Activated CD4-positive, alpha-beta T cell treated with anti-CD3 and anti-CD28 coated beads, Interleukin-2, amount 50 U/mL, for 24 hours (primary cell): ENCODE measurements around the gene COX19.

Experiments used
- DNase-seq, 2 donors: peaks; one replicate each; pipeline ENCODE4 v3.0.0-alpha.2; 2020; ENCODE audit warnings: low read depth in 1 of 2, low spot score in 1 of 2

Gene COX19

DNA sequence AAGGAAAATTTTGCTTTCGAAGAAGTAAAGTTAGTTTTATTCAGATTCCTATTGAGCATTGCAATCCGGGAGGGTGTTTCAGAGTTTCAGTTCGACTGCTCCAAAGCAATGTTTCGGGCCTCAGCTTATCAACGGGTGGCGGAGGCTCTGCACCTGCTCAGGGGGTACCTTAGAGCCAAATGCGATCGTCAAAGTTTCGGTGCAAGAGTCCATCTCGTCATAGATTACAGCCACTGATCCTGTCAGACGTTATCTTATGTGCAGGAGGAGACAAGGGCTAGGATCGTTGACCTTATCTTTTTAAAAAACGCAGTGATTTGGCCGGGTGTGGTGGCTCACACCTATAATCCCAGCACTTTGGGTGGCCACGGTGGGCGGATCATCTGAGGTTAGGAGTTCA, 3.8 kb upstream of the COX19 start:
- no peak for DNase-seq

DNA sequence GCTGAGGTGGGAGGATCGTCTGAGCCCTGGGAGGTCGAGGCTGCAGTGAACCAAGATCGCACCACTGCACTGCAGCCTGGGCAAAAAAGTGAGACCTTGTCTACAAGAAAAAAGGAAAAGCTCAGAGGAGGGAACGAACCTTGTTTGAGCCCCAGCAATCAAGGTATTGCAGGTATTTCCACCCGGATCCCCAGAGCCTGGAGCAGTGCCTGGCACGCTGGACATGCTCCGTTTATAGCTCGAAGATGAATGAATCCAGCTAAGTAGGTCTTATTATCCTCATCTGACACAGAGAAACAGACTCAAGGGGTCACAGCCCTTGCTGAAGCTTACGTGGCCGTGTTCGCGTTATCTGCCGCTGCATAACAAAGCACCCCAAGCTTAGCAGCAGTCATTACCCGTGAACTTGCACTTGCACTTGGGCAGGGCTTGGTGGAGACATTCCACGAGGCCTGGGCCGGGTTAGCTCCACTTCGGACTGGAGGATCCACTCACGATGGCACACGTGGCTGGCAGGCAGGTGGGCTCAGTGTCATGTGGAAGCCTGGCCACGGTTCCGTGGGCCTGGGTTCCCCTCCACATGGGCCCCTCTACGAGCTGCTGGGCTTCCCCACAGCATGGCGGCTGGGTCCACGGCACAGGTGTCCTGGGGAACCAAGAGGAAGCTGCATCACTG, 3.2 kb upstream of the COX19 start:
- DNase-seq: no peak

GRCh38 chr7:978049-978346, 2.6 kb upstream of the COX19 start:
- DNase-seq: no peak

DNA sequence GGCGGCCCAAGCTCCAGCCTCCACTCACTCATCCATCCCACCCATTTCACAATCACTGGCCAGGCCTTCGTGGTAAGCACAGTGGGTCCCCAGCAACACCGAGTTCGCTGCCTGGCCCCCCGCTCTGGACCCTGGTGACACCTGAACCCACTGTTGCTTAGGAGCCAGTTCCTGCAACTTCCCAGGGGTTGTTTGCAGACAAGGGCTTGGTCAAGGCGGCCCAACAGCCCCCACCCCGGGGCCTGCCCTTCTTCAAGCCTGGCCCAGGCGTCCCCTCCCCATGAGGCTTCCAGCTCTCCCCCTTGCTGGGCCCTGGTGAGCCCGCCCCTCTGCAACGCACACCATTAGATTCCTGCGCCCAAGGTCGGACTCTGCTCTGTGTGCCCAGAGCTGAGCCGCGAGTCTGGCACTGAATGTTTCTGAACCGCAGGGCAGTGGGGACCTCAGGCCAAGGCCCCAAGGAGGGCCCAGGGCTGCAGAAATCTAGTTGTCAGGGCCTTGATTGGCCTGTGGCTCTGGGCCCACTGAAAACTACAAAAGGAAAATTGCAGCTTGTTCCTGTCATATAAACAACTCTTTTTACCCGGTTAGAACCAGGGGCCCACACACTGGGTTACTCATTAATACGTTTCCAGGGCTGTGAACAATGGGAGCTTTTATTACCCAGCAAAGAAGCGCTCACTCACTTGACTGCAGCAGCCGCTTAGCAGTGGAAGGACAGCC, 2.1 kb upstream of the COX19 start:
- DNase-seq: no peak

- no peak for DNase-seq
Measured at GRCh38 chr7:976901-977325, 1.6 kb upstream of the COX19 start.

- DNase-seq: no peak
Measured at GRCh38 chr7:975702-976473, 539 bp upstream of the COX19 start.

DNA sequence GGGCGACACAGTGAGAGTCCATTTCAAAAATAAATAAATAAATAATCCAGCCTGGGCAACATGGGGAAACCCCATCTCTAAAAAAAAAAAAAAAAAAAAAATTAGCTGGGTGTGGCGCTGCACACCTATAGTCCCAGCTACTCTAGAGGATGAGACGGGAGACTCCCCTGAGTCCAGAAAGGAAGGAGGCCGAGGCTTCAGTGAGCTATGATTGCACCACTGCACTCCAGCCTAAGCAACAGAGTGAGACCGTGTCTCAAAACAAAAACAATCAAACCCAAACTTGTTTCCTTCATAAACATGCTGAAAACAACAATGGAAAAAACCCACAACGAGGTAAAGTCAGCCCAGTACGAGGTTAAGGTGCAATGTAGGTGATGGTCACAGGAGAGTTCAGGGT, 1.2 kb downstream of the COX19 start:
- DNase-seq: no peak

- no peak for DNase-seq
Measured at GRCh38 chr7:973312-973711, 2.0 kb downstream of the COX19 start.

- DNase-seq: no peak
Measured at GRCh38 chr7:972676-973309, 2.6 kb downstream of the COX19 start.

DNA sequence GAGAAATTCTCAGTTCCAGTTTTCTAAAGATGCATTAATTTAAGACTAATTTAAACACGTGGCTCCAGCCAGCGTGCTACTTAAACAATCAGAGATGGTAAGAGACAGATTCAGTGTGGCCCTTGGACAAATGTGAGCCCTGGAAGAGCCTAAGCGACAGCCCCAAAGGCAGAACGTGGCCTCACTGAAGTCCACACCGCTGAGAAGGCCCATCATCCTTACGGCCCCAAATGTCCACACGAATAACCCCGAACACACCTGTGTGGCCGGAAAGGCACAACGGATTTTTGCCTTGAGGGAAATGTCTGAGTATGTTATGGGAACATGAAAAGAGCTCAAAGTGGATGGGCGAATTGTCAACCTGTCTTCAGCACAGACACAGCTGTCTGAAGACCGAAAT, 3.2 kb downstream of the COX19 start:
- DNase-seq: no peak

- DNase-seq: no peak
Measured at GRCh38 chr7:970744-971143, 4.6 kb downstream of the COX19 start.

- DNase-seq: no peak
Measured at GRCh38 chr7:969403-969802, 5.9 kb downstream of the COX19 start.

DNA sequence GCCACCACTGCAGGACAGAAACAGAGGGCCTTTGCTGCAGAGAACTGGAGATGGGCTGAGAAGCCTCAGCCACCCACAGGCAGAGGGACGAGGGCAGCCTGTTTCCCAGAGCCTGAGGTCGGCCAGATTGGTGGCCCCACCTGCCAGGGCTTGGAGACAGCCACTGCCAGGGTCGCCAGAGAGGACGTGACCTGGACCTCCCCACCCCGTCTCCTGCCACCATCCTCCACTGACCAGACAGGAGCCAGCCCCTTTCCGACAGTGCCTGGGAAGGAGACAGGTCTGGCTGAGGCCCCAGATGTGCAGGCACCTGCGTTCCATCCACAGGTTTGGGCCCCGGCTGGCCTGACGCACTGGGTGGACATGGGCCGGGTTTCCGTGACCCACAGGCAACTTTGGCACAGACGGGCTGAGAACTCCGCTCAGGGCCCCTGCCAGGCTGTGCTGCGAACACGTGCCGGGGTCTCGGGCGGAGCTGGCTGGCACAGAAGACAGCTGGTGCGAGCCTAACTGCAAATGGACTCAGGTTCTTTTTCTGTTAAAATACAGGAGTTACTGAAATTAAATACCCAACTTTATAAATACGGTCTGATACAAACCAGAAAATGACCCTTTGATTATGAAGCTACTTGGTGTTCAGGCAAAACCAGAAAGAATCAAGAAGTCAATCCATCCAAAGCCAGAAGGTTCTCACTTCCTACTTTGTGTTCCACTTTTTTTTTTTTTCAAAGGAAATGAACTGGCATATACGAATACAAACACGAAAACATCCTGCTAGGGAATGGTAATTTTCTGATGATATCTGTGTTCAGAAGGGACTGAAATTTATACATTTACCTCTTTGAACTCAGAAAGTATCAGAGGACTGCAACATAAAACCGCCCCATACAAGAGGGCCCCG, 6.9 kb downstream of the COX19 start:
- DNase-seq: no peak

DNA sequence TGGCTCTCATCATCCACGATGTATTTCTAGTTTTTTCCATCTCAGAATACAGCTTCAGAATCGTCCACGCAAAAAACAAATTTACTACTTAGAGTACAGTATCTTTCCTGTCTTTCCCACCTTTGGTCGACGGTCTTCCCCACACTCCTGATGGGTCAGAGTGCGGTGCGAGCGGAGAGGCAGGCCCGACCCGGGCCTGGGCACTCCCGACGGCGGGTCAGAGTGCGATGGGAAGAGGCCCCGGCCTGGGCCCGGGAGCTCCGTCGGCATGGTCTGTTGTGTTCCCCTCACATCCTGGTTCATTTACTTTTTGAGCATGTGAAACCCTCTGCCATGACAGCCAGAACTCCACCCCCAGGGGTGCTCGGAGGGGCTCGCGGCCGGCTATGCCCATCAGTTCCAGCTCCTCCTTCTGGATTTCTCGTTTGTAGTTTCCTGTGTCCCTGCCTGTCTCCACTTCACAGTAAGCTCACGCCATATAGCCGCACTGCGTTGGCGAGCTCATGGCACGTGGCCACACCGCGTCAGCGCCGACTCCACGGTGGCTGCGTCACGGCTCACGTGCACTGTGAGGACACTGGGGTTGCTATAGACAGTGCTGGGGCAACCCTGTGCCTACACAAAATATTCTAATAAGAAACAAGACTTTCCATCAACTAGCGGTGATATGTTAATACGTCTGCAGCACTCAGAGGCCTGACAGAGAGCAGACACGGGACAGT, 7.8 kb downstream of the COX19 start:
- DNase-seq: no peak

- no peak for DNase-seq
Measured at GRCh38 chr7:966291-967069, 8.9 kb downstream of the COX19 start.

DNA sequence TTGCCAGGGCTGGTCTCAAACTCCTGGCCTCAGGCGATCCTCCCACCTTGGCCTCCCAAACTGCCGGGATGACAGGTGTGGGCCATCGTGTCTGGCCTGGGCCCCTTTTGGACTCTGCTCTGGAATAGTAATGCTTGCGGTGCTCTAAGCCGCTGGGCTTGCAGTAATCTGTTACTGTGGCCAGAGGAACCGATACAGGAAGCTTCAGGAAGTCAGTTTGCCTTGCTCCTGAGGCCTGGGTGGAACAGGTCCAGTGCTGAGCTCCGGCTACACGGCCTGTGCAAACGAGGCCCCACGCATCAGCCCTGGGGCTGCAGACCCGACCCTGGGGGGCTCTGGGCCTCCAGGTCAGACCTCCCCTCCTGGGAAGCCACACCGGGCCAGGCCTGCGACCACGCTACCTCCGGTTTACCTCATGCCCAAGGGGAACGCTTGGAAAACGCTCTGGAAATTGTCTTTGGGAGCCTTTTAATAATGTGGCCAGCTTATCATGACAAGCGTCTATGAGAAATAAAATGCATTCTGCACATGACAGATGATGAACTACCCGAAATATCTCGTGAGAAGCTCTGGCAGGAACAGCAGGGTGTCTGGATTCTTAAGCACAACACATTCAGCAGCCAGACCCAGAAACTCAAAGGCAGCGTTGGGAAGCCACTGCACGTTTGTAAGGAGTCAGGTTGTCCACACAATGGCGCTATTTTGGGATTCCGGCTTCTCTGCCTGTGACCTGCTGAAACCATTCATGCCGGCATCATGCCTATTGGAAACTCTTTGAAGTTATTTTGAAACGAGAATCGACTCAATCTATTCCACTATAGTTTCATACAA, 10.7 kb downstream of the COX19 start:
- DNase-seq: no peak

- no peak for DNase-seq
Measured at GRCh38 chr7:963236-964078, 11.9 kb downstream of the COX19 start.
